HG02840 (cell line): ENCODE measurements around the gene ART1.
"Not testable (repeated sequence)": the region's sequence is repeated elsewhere in the genome, so short reads cannot be mapped to it uniquely, and the experiment has no call there.

Experiments used
- ATAC-seq: cut with Tn5 transposase; IDR thresholded peaks from one replicate; pipeline ENCODE4 v1.9.1; 2021; ENCODE audit warnings: mild to moderate bottlenecking, moderate library complexity, moderate number of reproducible peaks; ENCODE audit not compliant: unreplicated experiment, low FRiP score

The ART1 gene, protein sequence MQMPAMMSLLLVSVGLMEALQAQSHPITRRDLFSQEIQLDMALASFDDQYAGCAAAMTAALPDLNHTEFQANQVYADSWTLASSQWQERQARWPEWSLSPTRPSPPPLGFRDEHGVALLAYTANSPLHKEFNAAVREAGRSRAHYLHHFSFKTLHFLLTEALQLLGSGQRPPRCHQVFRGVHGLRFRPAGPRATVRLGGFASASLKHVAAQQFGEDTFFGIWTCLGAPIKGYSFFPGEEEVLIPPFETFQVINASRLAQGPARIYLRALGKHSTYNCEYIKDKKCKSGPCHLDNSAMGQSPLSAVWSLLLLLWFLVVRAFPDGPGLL

GRCh38 chr11:3644817-3645235, at the start of gene ART1:
ART1 (plus strand) TSS chr11:3645128; CDS start chr11:3659214, 14,086 bp downstream.
- no peak for ATAC-seq

DNA sequence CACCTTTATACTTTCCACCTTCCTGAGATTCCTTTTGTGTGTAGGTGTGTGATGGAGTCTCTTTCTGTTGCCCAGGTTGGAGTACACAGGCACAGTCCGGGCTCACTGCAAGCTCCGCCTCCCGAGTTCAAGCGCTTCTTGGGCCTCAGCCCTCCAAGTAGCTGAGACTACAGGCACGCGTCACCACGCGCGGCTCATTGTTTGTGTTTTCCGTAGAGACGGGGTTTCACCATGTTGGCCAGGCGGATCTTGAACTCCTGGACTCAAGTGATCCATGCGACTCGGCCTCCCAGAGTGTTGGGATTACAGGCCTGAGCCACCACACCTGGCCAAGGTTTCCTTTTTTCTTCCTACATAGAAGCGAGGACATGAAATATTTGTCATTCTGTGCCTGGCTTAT, 47.2 kb upstream of the ART1 start:
- not testable (repeated sequence) for ATAC-seq

DNA sequence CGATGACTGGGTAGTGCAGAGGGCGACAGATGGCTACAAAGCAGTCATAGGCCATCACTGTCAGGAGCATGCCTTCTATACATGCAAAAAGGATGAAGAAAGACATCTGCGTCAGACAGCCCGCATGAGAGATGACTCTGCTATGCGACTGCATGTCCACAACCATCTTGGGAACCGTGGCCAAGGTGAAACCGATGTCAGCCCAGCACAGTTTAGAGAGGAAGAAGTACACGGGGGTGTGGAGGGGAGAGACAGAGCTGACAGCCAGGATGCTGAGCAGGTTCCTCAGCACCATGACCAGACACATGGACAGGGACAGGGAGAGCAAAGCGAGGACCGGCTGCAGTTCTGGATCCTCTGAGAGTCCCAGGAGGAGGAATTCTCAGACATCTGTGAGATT, 44.7 kb upstream of the ART1 start:
- ATAC-seq, result not testable (repeated sequence)

GRCh38 chr11:3604167-3604566, 40.8 kb upstream of the ART1 start:
- no peak for ATAC-seq

- ATAC-seq, result no peak
These were observed 39.7 kb upstream of the ART1 start for GRCh38 chr11:3605283-3605662.

GRCh38 chr11:3605771-3606203, 39.1 kb upstream of the ART1 start:
- no peak for ATAC-seq

GRCh38 chr11:3609416-3610265, 35.3 kb upstream of the ART1 start:
- no peak for ATAC-seq

- ATAC-seq, result no peak
These were observed 34.1 kb upstream of the ART1 start for GRCh38 chr11:3610846-3611245.

DNA sequence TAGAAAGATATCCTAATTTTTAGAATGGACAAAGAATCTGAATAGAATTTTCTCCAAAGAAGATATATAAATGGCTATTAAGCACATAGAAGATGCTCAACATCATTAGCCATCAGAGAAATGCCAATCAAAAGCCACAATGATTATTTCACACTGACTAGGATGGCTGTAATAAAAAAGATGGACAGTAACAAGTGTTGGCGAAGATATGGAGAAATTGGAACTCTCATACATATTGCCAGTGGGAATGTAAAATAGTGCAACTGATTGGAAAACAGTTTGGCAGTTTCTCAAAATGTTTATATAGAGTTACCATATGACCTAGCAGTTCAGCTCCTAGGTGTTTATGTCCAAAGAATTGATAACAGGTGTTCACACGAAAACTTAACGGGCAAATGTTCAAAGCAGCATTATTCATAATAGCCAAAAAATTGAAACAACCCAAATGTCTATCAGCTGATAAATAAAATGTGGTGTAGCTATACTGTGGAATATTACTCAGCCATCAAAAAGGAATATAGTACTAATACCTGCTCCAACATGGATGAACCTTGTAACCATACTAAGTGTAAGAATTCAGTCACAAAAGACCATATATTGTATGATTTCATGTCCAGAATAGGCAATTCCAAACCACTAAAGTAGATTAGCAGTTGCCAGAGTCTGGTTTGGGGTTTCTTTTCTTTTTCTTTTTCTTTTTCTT, 32.8 kb upstream of the ART1 start:
- ATAC-seq, result no peak

DNA sequence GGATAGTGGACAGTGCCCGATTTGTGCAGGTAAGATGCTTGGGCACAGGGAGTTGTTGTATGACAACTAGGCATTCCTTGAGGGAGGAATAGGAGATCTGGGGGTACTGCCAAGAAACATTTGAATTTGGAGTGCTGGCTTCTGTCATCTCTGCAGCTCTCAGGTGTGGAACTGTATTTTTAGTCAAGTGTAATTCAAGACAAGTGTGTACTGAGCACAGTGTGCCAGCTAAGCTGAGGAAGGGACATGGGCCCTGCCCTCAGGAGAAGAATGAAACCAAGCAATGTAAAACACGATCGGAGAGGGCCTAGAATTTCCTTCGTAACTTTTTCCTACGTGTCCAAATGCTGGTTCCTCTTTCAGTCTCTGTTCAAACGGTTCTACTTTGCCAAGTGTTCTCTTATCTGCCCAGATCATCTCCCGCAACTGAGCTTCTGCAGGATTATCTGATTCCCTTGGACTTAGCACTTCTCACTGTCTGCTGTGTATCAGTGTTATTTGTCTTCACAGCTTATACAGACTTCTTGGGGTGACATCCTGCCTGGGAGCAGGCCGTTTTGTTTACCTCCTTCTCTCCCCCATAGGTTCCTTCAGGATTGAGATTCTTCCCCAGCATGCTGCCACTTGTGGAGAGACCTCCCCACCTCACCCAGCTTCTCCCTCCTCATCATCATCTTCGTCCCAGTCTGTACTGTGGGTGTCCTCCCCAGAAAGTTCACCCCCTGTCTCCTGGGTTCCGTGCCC, 30.8 kb upstream of the ART1 start:
- ATAC-seq, result no peak

- ATAC-seq, result no peak
These were observed 30.2 kb upstream of the ART1 start for GRCh38 chr11:3614742-3615171.

DNA sequence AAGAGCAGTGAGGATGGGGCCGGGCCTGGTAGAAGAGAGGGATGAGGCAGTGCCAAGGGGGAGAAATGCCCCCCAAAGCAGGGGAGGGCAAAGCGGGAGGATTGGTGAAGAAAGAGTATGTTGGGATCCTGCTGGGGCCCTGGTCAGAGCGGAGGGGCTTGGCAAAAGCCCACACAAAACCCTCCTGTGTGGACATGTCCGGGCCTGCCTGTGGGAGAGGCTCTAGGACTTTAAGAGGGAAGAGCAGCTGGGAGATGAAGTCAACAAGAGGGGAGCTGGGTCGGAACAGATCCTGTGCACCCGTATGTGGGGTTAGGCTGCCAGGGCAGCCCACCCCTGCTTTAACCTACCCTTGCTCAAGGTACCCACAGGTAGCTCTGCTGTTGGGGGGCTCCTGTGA, 28.9 kb upstream of the ART1 start:
- no peak for ATAC-seq

DNA sequence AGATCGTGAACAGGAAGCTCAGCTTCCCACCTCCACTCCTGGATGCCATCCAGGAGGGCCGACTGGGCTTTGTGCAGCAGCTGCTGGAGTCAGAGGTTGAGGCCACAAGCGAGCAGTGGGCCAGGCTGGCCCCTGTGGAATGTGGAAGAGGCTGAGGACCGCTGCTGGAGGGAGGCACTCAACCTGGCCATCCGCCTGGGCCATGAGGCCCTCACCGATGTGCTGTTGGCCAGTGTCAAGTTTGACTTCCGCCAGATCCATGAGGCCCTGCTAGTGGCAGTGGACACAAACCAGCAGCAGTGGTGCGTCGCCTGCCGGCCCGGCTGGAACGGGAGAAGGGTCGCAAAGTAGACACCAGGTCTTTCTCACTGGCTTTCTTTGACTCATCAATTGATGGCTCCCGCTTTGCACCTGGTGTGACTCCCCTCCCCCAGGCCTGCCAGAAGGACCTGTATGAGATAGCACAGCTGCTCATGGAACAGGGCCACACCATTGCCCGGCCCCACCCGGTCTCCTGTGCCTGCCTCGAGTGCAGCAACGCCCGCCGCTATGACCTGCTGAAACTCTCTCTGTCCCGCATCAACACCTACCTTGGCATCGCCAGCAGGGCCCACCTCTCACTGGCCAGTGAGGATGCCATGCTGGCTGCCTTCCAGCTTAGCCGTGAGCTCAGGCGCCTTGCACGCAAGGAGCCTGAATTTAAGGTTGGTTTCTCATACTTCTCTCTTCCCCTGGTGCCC, 28.0 kb upstream of the ART1 start:
- ATAC-seq, result no peak

- no peak for ATAC-seq
These were observed 26.9 kb upstream of the ART1 start for GRCh38 chr11:3617990-3618389.

DNA sequence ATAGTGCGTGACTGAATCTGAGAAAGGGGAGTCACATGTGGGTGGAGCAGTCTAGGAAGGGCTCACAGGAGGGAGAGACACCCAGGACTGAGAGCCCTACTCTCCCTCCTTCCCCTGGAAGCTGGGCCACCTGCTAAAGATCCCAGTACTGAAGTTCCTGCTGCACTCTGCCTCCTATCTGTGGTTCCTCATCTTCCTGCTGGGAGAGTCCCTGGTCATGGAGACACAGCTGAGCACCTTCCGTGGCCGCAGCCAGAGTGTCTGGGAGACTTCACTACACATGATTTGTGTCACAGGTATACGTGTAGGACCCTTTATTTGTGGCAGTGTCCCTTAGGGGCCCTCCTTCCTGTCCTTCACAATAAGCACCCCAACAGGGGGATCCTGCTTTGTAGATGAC, 22.4 kb upstream of the ART1 start:
- no peak for ATAC-seq

- ATAC-seq, result no peak
These were observed 21.8 kb upstream of the ART1 start for GRCh38 chr11:3623121-3623520.

- ATAC-seq, result no peak
These were observed 21.0 kb upstream of the ART1 start for GRCh38 chr11:3623767-3624458.

DNA sequence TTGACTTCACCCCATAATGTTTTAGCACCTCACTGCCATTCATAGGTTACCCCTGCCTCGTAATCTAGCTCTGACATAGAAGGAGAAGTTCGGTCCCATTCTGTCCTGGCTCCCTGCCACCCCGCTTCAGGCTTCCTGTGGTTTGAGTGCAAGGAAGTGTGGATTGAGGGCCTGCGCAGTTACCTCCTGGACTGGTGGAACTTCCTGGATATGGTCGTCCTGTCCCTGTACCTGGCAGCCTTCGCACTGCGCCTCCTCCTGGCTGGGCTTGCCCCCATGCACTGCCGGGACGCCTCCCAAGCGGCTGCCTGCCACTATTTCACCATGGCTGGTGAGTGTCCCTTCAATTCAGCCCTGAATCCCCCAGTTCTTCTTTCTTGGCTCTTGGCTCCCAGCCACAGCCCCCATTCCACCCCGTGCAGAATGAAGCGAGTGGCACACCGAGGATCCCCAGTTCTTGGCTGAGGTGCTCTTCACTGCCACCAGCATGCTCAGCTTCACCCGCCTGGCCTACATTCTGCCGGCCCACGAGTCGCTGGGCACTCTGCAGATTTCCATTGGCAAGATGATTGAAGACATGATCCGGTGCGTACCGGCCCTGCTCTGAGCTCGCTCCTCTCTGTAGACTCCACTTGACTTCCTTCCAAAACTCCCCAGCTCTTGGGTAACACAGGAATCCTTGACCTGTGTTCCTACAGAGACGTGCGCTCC, 18.5 kb upstream of the ART1 start:
- no peak for ATAC-seq

DNA sequence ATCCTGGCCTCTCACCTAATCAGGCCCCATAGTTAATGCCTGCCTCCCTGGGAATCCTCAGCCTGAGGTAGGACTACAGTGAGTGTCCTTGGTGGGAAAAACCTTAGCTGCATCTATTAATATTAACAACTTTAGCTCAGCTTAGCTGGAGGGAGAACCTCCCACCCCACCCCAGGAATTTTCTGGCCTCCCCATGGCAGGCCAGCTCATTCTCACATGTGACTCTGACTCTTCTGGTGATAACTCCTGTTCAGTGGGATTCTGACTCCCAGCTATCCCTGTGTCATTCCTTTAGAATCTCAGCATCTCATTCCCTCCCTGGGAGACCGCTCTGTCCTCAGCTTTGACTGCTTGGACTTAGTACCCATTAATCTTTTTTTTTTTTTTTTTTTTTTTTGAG, 17.6 kb upstream of the ART1 start:
- ATAC-seq, result no peak
